ENCODE data around the gene ATRN. TPM values are rescaled to one million over a fixed set of nuclear protein-coding genes. Genes with fewer than 3 reads are reported as not detected.
"Not testable (repeated sequence)": the region's sequence is repeated elsewhere in the genome, so short reads cannot be mapped to it uniquely, and the experiment has no call there.

The ATRN gene
- total and polyA plus RNA-seq, 8 donors: 2.9 to 63.9 (median 24.2) TPM

- WGBS, 5 donors: 65 to 87% (median 78%) methylated on average over 9 of the region's 9 CpGs
- H3K4me3 ChIP-seq: no peak overlapping the region
Measured at GRCh38 chr20:3613821-3614440, 143.1 kb downstream of the ATRN start.

GRCh38 chr20:3614466-3614865, 143.6 kb downstream of the ATRN start:
- Histone ChIP-seq H3K4me3 (no peak overlapping the region), H3K9me3 (no peaks in the 10 kb centered on the region), H3K27ac (no peak overlapping the region), H3K36me3 (peaks cover 0 to 60% (median 39%) of the 10 kb centered on the region in 4 donors), H3K4me1 (no peaks in the 10 kb centered on the region), H3K27me3 (no peaks in the 10 kb centered on the region)
- intact Hi-C loops (cut with DNase I; ENCODE audit: low total_unique reads): no loop called here
- WGBS, 5 donors: 77 to 96% (median 94%) methylated on average over 5 of the region's 5 CpGs
- no peak for TF ChIP-seq EP300 (IDR thresholded peaks at IDR 0.05)
- no peak for TF ChIP-seq POLR2AphosphoS5 (IDR thresholded peaks at IDR 0.05)
- TF ChIP-seq CTCF (IDR thresholded peaks at IDR 0.05): no peak
- no peak for TF ChIP-seq POLR2A (IDR thresholded peaks at IDR 0.05)
- no peak for DNase-seq

More at GRCh38 chr20:3613821-3614440, 143.1 kb downstream of the ATRN start:
- H3K27ac ChIP-seq: no peak overlapping the region
- H3K36me3 ChIP-seq: peaks cover 0 to 63% (median 36%) of the 10 kb centered on the region in 4 donors
- TF ChIP-seq CTCF (IDR thresholded peaks at IDR 0.05) (no peak), EP300 (IDR thresholded peaks at IDR 0.05) (no peak), POLR2A (IDR thresholded peaks at IDR 0.05) (no peak), POLR2AphosphoS5 (IDR thresholded peaks at IDR 0.05) (no peak)
- intact Hi-C loops (cut with DNase I; ENCODE audit: low total_unique reads): no loop called here
- no peak for DNase-seq
- H3K9me3 ChIP-seq: no peaks in the 10 kb centered on the region
- H3K27me3 ChIP-seq: no peaks in the 10 kb centered on the region
- H3K4me1 ChIP-seq: no peaks in the 10 kb centered on the region

GRCh38 chr20:3615171-3615840, 144.5 kb downstream of the ATRN start:
- H3K27me3 ChIP-seq; DNase-seq; H3K27ac ChIP-seq; intact Hi-C loops (cut with DNase I; ENCODE audit: low total_unique reads); H3K9me3 ChIP-seq; H3K4me3 ChIP-seq; H3K4me1 ChIP-seq: not testable (repeated sequence)
- peaks cover 0 to 58% (median 37%) of the 10 kb centered on the region in 4 donors for H3K36me3 ChIP-seq
- 93 to 98% (median 94%) methylated on average over 13 of the region's 13 CpGs for WGBS, 5 donors

GRCh38 chr20:3616250-3616649, 145.4 kb downstream of the ATRN start:
- intact Hi-C loops (cut with DNase I; ENCODE audit: low total_unique reads): no loop called here
- no peak overlapping the region for H3K27ac ChIP-seq

More at GRCh38 chr20:3616250-3616649, 145.4 kb downstream of the ATRN start:
- H3K9me3 ChIP-seq: no peaks in the 10 kb centered on the region
- no peak overlapping the region for H3K4me3 ChIP-seq
- no peak for TF ChIP-seq POLR2A (IDR thresholded peaks at IDR 0.05)
- no peak for TF ChIP-seq EP300 (IDR thresholded peaks at IDR 0.05)
- no peak for TF ChIP-seq POLR2AphosphoS5 (IDR thresholded peaks at IDR 0.05)
- no peak for TF ChIP-seq CTCF (IDR thresholded peaks at IDR 0.05)
- no peaks in the 10 kb centered on the region for H3K27me3 ChIP-seq
- DNase-seq: peak; percentile 34 to 54
- no peaks in the 10 kb centered on the region for H3K4me1 ChIP-seq
- peaks cover 0 to 53% (median 37%) of the 10 kb centered on the region in 4 donors for H3K36me3 ChIP-seq
- 40 to 63% (median 45%) methylated on average over 4 of the region's 4 CpGs for WGBS, 5 donors

Measured in stomach (tissue), 9 donors.